HUES6 (cell line): ENCODE data around the gene ETNPPL.

Experiments used
- H3K27ac ChIP-seq: 2 replicates; pipeline ENCODE4 v1.7.0; 2013; ENCODE audit warnings: low read depth, mild to moderate bottlenecking, low read length, inconsistent platforms
- H3K27me3 ChIP-seq: 2 replicates; pipeline ENCODE4 v1.6.1; 2013; ENCODE audit warnings: low read length; ENCODE audit not compliant: control insufficient read depth, insufficient read depth
- H3K36me3 ChIP-seq: 2 replicates; pipeline ENCODE4 v1.6.1; 2013; ENCODE audit warnings: low read length; ENCODE audit not compliant: control insufficient read depth, insufficient read depth
- H3K4me1 ChIP-seq: 2 replicates; pipeline ENCODE4 v1.6.1; 2013; ENCODE audit warnings: low read length; ENCODE audit not compliant: control insufficient read depth, insufficient read depth
- H3K4me3 ChIP-seq: 2 replicates; pipeline ENCODE4 v1.5.1; 2013; ENCODE audit warnings: low read depth, low read length
- H3K9ac ChIP-seq: one replicate; pipeline ENCODE4 v1.6.1; 2013; ENCODE audit warnings: mild to moderate bottlenecking, low read length
- H3K9me3 ChIP-seq: 2 replicates; pipeline ENCODE4 v1.6.1; 2013; ENCODE audit warnings: low read depth, low read length; ENCODE audit not compliant: control insufficient read depth, insufficient read depth

ETNPPL gene

DNA sequence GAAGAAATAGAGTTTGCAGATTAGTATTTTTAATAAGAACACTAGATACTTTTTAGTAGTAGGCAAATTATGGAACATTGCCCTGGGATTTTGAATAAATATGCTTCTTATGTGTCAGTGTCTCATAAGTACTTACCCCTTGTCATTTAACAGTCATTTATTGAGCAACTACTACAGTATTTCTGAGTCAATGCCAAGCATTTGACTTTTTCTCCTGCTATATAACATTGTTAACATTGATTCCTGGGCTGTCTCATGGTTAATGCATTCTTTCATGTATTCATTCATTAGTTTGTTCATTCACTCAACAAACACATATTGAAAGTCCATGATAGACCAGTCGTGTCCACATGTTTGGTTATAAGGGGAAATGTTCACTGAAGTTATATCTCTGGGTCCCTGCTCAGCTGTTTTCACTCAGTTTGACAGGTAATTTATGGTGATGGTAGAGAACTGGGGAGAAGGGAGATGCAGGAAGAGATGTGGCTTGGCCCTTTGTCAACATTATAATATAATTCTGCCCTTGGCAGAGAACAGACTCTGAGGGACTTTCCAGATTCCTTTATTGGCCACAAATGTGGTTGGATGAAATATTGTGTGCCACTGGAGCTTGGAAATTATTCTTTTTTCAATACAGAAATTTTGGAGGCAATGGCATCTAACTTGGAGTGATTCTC is 62.6 kb downstream of the ETNPPL start:
- Histone ChIP-seq H3K9ac (no peak overlapping the region), H3K4me3 (no peak overlapping the region), H3K27ac (no peak overlapping the region), H3K9me3 (no peaks in the 10 kb centered on the region), H3K4me1 (peaks cover 9% of the 10 kb centered on the region; the same call in 1 of the 2 replicates), H3K36me3 (no peaks in the 10 kb centered on the region), H3K27me3 (no peaks in the 10 kb centered on the region)

DNA sequence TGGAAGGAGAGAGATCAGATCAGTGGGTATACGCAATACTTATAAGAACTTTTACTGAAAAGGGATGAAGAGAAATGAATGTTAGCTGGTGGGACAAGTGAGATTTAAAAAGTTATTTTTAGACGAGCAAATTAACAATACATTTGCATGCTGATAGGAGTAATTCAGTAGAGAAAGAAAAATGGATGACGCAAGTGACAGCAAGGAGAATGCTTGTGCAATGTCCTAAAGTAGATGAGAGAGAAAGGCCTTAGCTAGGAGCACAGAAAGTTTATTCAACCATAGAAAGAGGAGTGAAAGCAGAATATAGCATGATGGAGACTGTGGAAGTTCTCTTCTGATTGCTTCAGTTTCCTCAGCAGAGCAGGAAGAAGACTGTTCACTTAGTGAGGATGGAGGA is 66.7 kb downstream of the ETNPPL start:
- Histone ChIP-seq H3K9ac (no peak overlapping the region), H3K27ac (no peak overlapping the region), H3K9me3 (no peaks in the 10 kb centered on the region), H3K4me3 (no peak overlapping the region), H3K27me3 (no peaks in the 10 kb centered on the region), H3K4me1 (peaks cover 9% of the 10 kb centered on the region; the same call in 1 of the 2 replicates), H3K36me3 (no peaks in the 10 kb centered on the region)

DNA sequence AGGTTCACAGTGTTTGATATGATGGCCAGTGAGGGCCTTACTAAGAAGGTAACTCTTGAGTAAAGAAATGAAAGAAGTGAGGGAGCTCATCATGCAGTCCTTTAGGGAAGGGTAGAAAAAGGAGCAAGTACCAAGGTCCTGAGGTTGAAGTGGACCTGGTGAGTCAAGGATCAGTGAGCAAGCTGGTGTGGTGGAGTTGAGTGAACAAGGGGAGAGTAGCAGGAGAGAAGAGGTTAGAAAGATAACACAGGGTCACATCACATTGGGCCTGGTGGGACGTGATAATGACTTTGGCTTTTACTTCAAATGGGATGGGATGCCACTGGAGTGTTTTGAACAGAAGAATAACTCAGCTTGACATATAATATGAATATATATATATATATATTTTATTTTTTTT is 67.8 kb downstream of the ETNPPL start:
- no peaks in the 10 kb centered on the region for H3K36me3 ChIP-seq
- no peak overlapping the region for H3K4me3 ChIP-seq
- H3K9ac ChIP-seq, result no peak overlapping the region
- peaks cover 9% of the 10 kb centered on the region; the same call in 1 of the 2 replicates for H3K4me1 ChIP-seq
- no peaks in the 10 kb centered on the region for H3K27me3 ChIP-seq
- no peak overlapping the region for H3K27ac ChIP-seq
- H3K9me3 ChIP-seq, result no peaks in the 10 kb centered on the region

- H3K4me1 ChIP-seq, result peaks cover 9% of the 10 kb centered on the region; the same call in 1 of the 2 replicates
- H3K27ac ChIP-seq, result no peak overlapping the region
- no peak overlapping the region for H3K9ac ChIP-seq
- H3K9me3 ChIP-seq, result no peaks in the 10 kb centered on the region
- no peak overlapping the region for H3K4me3 ChIP-seq
- H3K36me3 ChIP-seq, result no peaks in the 10 kb centered on the region
- H3K27me3 ChIP-seq, result no peaks in the 10 kb centered on the region
Observed at GRCh38 chr4:108694423-108694822, 68.4 kb downstream of the ETNPPL start.

DNA sequence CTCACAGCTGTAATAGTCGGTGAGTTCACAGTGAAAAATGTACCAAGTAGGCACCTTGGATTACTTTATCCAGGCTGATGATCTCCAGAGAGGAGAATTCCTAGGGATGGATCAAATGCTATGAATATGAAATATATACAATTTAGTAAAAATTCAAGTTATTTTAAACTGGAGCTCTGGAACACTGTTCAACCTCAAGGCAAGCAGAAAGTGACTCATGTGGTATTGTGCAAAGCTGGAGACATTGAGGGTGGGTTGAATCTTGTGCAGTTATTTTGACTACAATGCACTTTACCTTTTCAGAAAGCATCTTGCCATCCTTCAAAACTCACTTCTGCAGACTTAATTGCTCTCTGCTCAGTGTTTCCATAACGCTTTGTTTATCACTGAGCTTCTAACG is 69.0 kb downstream of the ETNPPL start:
- Histone ChIP-seq H3K4me3 (no peak overlapping the region), H3K36me3 (no peaks in the 10 kb centered on the region), H3K9me3 (no peaks in the 10 kb centered on the region), H3K27me3 (no peaks in the 10 kb centered on the region), H3K4me1 (peaks cover 9% of the 10 kb centered on the region; the same call in 1 of the 2 replicates), H3K27ac (no peak overlapping the region), H3K9ac (no peak overlapping the region)

- no peaks in the 10 kb centered on the region for H3K36me3 ChIP-seq
- no peak overlapping the region for H3K9ac ChIP-seq
- H3K27me3 ChIP-seq, result no peaks in the 10 kb centered on the region
- no peak overlapping the region for H3K27ac ChIP-seq
- H3K9me3 ChIP-seq, result no peaks in the 10 kb centered on the region
- H3K4me3 ChIP-seq, result no peak overlapping the region
- peaks cover 9% of the 10 kb centered on the region; the same call in 1 of the 2 replicates for H3K4me1 ChIP-seq
Observed at GRCh38 chr4:108693211-108693610, 69.6 kb downstream of the ETNPPL start.
